Measurements from ENCODE around the gene PLSCR4. TPM values are rescaled to one million over a fixed set of nuclear protein-coding genes. Genes with fewer than 3 reads are reported as not detected.
A peak's percentile ranks its signal among the peaks of the same experiment; 100 is the strongest.

PLSCR4 gene
- total and polyA plus RNA-seq, 12 donors: 17.2 to 155 (median 60.1) TPM

GRCh38 chr3:146187334-146187950 is 63.5 kb downstream of the PLSCR4 start:
- Histone ChIP-seq H3K4me1 (replicated peaks in 1 of 2) (peaks cover 0 to 5% of the 10 kb centered on the region in 2 donors), H3K27me3 (no peaks in the 10 kb centered on the region), H3K27ac (no peak overlapping the region), H3K4me3 (no peak overlapping the region), H3K9me3 (replicated peaks in 1 of 3) (no peaks in the 10 kb centered on the region), H3K36me3 (replicated peaks in 1 of 2) (no peaks in the 10 kb centered on the region)
- 29 to 73% (median 40%) methylated on average over 2 of the region's 2 CpGs for WGBS, 4 donors
- no peak for TF ChIP-seq POLR2A (IDR thresholded peaks at IDR 0.05)
- TF ChIP-seq, protein P1, sequence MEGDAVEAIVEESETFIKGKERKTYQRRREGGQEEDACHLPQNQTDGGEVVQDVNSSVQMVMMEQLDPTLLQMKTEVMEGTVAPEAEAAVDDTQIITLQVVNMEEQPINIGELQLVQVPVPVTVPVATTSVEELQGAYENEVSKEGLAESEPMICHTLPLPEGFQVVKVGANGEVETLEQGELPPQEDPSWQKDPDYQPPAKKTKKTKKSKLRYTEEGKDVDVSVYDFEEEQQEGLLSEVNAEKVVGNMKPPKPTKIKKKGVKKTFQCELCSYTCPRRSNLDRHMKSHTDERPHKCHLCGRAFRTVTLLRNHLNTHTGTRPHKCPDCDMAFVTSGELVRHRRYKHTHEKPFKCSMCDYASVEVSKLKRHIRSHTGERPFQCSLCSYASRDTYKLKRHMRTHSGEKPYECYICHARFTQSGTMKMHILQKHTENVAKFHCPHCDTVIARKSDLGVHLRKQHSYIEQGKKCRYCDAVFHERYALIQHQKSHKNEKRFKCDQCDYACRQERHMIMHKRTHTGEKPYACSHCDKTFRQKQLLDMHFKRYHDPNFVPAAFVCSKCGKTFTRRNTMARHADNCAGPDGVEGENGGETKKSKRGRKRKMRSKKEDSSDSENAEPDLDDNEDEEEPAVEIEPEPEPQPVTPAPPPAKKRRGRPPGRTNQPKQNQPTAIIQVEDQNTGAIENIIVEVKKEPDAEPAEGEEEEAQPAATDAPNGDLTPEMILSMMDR (IDR thresholded peaks at IDR 0.05): peak; percentile 24 to 63 (median 52)
- intact Hi-C loops (cut with DNase I): loop anchor here in 1 of 2 donors (5.0 kb wide), 1 partner anchor 120 kb away; no protein-coding TSS in a partner anchor
- peak in 3 of 7 donors; percentile 23 to 47 (median 40) for DNase-seq

DNA sequence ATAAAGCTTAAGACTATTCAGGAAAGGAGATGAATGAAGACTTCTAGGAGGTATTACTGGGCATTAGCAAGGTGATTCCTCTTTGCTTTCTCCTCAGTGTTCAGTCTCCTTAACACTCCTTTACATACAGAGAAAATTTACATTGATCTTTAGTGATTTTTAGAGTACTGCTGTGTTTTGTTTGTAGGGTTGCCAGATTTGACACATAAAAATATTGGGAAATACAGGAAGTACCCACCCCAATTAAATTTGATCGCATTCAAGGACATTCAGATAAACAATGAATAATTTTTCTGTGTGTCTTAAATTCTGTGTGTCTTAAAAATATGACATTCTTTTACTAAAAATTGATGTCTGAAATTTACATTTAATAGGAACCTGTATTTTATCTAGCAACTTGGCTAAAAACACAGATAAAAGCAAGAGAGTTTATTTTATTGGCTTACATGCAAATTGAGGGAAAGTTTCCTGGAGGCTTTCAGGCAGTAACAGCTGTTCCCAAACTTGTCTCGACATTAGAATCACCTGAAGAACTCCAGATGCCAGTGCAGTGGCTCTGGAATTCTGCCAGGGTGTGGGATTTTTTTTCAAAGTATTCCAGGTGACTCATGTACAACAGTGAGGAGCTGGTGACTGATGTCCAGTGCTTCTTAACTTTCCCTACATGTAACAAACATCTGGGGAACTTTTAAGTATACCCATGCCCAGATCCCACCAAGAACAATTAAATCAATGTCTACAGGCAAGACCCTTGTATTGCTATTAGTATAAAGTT is 66.5 kb downstream of the PLSCR4 start:
- no peak for TF ChIP-seq POLR2A (IDR thresholded peaks at IDR 0.05)
- TF ChIP-seq, protein P1 (IDR thresholded peaks at IDR 0.05): no peak
- Histone ChIP-seq H3K4me3 (no peak overlapping the region), H3K27me3 (no peaks in the 10 kb centered on the region), H3K27ac (no peak overlapping the region), H3K9me3 (replicated peaks in 1 of 3) (no peaks in the 10 kb centered on the region), H3K4me1 (replicated peaks in 1 of 2) (peaks cover 0 to 5% of the 10 kb centered on the region in 2 donors), H3K36me3 (replicated peaks in 1 of 2) (no peaks in the 10 kb centered on the region)
- intact Hi-C loops (cut with DNase I): loop anchor here in 1 of 2 donors (5.0 kb wide), 1 partner anchor 117 kb away; no protein-coding TSS in a partner anchor
- peak in 3 of 7 donors; percentile 28 to 34 (median 33) for DNase-seq
- WGBS, 4 donors: 33 to 38% (median 36%) methylated on average over 2 of the region's 2 CpGs

GRCh38 chr3:146181216-146181615 is 69.7 kb downstream of the PLSCR4 start:
- Histone ChIP-seq H3K4me1 (replicated peaks in 1 of 2) (peaks cover 0 to 5% of the 10 kb centered on the region in 2 donors), H3K9me3 (replicated peaks in 1 of 3) (no peaks in the 10 kb centered on the region), H3K4me3 (no peak overlapping the region), H3K27me3 (no peaks in the 10 kb centered on the region), H3K36me3 (replicated peaks in 1 of 2) (no peaks in the 10 kb centered on the region), H3K27ac (no peak overlapping the region)
- 93 to 95% (median 94%) methylated on average over 5 of the region's 5 CpGs for WGBS, 4 donors
- no peak for DNase-seq
- no peak for TF ChIP-seq POLR2A (IDR thresholded peaks at IDR 0.05)
- TF ChIP-seq, protein P1 (IDR thresholded peaks at IDR 0.05): no peak
- intact Hi-C loops (cut with DNase I): no loop called here

DNA sequence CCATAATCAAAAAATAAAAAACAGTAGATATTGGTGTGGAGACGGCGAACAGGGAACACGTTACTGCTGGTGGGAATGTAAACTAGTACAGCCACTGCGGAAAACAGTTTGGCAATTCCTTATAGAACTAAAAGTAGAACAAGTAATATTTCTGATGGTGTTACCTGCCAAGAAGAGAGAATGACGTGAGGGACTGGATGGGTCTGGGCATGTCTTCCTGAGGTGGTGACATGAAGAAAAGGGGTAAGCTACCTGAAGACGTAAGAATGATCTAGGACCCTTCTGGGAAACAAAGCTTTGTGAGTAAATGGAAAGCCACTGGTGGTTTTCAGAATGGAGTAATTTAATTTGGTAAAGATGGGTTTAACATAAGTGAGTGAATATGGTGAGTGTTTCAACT is 70.5 kb downstream of the PLSCR4 start:
- Histone ChIP-seq H3K4me3 (no peak overlapping the region), H3K9me3 (replicated peaks in 1 of 3) (no peaks in the 10 kb centered on the region), H3K27me3 (no peaks in the 10 kb centered on the region), H3K36me3 (replicated peaks in 1 of 2) (no peaks in the 10 kb centered on the region), H3K4me1 (replicated peaks in 1 of 2) (peaks cover 0 to 5% of the 10 kb centered on the region in 2 donors), H3K27ac (no peak overlapping the region)
- intact Hi-C loops (cut with DNase I): no loop called here
- 84 to 96% (median 91%) methylated on average over 6 of the region's 6 CpGs for WGBS, 4 donors
- DNase-seq: no peak
- TF ChIP-seq, protein P1 (IDR thresholded peaks at IDR 0.05): no peak
- no peak for TF ChIP-seq POLR2A (IDR thresholded peaks at IDR 0.05)

Data from adrenal gland (tissue), 12 donors.